SKM-1 treated with dmso at 0.1 percent for 144 hours (cell line): ENCODE measurements around the gene IFT122.
"Not testable (repeated sequence)": the region's sequence is repeated elsewhere in the genome, so short reads cannot be mapped to it uniquely, and the experiment has no call there.

Source experiments
- DNase-seq: peaks from one replicate; lab custom pipeline; 2025; ENCODE audit not compliant: unreplicated experiment; lab: John Stamatoyannopoulos, UW

The IFT122 gene

DNA sequence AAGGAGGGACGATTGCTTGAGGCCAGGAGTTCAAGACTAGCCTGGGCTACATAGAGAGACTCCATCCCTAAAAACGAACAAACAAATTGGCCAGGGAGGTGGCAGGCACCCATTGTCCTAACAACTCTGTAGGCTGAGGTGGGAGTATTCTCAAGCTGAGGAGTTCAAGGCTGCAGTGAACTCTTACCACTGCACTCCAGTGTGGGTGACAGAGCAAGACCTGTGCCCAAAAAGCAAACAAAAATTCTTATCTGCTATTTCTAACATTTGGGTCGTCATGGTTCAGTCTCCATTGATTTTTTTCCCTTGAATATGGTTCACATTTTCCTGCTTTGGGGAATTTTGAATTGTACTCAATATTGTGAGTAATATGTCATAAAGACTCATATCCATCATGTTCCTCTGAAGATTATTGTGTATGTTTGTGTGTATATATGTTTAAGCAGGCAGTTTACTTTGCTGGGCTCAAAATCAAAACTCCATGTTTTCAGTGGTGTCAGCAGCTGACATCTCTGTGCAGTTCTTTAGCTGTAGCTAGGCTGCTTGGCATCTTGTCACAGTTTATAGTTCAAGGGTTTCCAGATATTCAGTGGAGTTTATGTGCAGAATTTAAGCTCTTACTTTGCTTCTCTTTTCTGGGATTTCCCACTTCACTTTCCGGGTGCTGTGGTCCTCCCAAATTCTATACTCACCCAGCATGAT, 33.2 kb downstream of the IFT122 start:
- no peak for DNase-seq

- no peak for DNase-seq
Measured at GRCh38 chr3:129473769-129474152, 33.7 kb downstream of the IFT122 start.

DNA sequence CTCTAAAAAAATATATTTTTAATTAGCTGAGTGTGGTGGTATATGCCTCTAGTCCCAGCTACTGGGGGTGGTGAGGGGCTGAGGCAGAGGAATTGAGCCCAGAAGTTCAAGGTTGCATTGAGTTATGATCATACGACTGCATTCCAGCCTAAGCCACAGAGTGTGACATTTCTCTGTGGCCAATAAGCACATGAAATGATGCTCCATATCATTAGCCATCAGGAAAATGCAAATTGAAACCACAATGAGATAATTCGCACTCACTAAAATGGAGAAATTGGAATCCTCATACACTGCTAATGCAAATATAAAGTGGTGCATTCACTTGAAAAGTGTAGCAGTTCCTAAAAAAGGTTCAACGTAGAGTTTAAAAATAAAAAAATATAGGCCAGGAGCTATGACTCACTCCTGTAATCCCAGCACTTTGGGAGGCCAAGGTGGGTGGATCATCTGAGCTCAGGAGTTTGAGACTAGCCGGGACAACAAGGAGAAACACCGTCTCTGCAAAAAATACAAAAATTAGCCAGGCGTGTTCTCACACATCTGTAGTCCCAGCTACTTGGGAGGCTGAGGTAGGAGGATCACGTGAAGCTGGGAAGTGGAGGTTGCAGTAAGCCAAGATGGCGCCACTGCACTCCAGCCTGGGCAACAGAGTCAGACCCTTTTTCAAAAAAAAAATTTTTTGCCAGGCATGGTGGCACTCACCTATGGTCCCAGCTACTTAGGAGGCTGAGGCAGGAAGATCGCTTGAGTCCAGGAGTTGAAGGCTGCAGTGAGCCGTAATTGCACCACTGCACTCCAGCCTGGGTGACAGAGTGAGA, 35.2 kb downstream of the IFT122 start:
- DNase-seq, result no peak

DNA sequence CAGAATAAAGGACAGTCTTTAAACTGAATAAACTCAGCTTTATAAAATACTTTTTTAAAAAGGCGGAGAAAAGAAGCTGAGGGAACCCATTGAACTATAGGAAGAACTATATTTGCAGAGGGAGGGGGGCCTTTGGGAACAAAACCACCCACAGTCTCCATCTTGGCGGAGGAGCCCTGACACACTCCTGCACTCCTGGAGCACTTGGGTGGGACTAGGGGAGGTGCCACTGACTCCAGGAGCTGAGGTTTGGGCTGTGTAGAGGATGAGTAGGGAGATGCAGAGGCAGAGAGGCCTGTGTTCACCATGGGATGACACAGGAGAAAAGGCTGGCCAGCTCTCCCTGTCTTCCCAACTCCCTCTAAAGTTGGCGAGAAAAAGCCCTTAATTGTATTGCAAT, 35.8 kb downstream of the IFT122 start:
- DNase-seq, result no peak

- DNase-seq, result no peak
Measured at GRCh38 chr3:129476586-129476985, 36.6 kb downstream of the IFT122 start.

GRCh38 chr3:129481225-129481765, 41.3 kb downstream of the IFT122 start:
- not testable (repeated sequence) for DNase-seq

DNA sequence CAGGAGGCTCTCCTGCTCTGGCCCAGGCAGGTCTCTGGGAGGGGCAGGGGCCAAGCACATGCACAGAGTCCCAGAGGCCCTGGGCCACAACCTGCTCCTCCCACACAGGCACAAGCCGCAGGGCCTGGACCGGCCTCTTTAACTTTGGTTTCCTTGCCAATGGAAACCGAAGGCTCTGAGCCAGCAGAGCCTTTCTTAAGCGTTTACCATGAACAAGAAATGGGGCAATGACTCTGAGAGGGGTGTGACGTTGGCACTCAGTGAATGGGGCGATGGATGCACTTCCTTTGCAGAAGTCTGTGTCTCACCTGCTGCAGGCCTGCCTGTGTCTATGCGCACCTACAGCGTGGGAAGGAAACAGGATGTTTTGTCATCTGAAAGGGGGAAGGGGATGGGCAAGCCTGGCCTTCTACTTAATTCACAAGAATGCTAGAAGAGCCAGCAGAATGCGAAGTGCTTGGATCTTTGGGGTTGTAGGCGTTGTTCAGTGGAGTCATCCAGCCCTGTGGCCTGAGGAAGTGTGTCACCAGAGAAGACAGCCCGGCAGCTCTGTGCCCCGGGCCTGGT, 41.8 kb downstream of the IFT122 start:
- DNase-seq, result no peak

GRCh38 chr3:129482721-129483120, 42.7 kb downstream of the IFT122 start:
- no peak for DNase-seq

DNA sequence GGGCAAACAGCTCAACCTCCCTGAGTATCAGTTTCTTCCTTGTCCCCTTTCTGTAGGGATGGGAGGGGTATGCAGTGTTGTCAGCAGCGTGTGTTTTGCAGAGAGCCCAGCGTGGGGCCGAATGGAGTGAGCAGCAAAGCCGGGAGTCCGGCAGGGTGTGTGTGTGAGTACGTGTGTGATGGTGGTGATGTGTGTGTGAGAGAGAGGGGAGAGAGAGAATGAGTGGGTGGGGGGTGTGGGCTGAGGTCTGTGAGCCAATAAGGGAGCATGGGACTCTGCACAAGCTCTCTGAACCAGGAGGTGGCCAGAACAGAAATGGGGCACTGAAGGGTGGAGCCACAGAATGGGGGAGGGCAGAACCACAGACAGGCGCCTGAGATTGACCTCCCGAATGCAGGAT, 43.8 kb downstream of the IFT122 start:
- no peak for DNase-seq

DNA sequence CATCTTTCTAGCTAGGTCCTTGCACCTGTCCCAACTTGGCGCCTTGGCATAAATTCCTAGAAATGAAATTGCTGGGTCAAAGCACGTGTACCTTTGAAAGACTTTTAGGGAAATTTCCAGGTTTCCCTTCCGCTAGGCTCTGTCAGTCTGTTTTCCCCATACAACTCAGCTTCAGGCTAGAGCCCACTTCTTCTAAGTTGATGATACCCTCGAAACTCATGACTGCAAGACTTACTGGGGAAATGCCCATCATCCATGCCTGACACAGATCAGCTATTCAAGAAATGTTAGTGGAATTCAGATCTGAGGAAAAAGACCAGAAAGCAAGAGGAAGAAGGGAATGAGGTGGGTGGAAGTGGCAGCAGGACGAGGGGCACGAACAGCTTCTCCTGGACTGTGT, 45.1 kb downstream of the IFT122 start:
- DNase-seq, result not testable (repeated sequence)

- no peak for DNase-seq
Measured at GRCh38 chr3:129485721-129486663, 46.0 kb downstream of the IFT122 start.

DNA sequence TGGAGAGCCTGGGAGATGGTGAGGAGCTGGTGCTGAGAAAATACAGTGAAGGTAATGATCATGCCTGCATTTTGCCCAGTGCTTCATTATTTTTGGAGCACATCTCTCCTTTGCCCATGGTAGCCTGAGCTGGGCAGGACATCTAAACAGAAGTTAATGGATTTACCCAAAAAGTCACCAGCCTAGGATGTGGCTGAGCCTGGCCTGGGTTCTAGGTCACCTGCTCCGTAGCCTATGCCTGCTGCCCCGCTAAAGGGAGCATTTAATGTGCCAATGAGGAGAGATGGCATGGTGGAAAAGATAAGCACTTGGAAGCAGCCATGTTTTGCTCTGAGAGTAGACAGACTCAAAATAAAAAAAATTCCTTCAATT, 46.6 kb downstream of the IFT122 start:
- DNase-seq, result no peak

- no peak for DNase-seq
Measured at GRCh38 chr3:129487183-129487867, 47.3 kb downstream of the IFT122 start.

DNA sequence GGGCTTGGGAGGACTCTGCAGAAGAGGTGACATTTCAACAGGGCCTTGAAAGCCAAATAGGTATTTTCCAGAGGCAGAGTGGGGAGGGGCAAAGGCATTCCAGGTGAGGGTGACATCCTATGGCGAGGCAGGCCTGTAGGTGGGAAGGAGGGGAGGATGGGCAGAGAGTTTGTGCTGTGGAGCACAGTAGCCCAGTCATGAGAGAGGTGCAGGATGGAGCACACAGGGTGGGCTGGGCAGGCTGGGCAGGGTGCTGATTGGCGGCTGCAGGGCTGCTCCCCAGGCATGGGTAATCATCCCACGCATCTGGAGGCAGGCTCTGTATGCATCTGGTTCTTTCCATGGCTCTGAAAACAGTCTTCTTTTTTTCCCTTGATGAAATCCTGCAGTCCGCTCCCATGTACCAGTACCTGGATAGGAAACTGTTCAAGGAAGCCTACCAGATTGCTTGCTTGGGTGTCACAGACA, 47.9 kb downstream of the IFT122 start:
- DNase-seq, result not testable (repeated sequence)

GRCh38 chr3:129489258-129489657, 49.2 kb downstream of the IFT122 start:
- DNase-seq, result not testable (repeated sequence)

DNA sequence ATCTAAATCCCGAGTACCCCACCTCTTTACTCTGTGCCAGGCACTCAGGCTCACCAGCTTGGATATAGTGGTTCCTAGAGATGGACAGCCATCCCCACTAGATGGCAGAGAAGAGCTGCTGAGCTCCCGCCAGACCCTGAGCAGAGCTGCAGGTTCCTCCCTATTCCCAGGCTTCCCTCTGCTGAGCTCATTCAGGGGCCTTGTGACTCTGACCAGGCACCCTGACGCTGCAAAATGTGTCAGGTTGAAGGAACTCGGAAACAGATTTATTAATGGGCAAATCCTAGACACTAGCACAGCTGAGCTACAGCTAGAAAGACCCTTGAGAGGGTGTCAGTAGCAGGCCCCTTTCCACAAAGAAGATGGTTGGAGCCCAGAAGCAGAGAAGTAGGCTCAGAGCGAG, 50.2 kb downstream of the IFT122 start:
- peak; percentile 70 for DNase-seq

GRCh38 chr3:129491077-129491476, 51.1 kb downstream of the IFT122 start:
- not testable (repeated sequence) for DNase-seq

DNA sequence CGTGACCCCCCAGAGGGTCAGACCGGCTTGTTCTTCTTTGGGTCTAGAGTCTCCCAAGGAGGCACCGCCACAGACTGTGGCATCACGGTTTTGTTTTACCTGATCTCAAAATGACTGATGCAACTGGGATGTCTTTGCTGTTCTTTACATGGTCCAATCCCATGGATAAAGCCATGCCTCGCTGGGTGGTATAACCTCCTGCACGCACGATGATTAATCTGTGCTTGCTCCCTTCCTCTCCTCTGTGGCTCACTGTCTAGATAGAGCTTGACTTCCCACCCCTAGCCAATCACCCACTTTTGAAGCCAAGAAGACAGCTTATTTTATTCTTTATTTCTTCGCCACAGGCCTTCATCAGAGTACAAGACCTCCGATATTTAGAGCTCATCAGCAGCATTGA, 51.8 kb downstream of the IFT122 start:
- no peak for DNase-seq

DNA sequence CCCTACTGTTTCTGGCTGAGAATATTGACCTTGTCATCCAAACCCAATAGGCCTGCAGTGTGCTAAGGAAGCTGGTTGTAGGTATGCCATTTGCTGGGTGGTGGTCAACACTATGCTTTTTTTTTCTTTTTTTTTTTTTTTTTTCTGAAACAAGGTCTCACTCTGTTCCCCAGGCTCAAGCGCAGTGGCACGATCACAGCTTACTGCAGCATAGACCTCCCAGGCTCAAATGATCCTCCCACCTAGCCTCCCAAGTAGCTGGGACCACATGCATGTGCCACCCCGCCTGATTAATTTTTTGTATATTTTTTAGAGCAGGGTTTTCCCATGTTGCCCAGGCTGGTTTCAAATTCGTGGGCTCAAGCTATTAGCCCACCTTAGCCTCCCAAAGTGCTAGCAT, 52.7 kb downstream of the IFT122 start:
- DNase-seq, result no peak

GRCh38 chr3:129493206-129493605, 53.2 kb downstream of the IFT122 start:
- no peak for DNase-seq
